Sigmoid colon (tissue), 4 donors: ENCODE results near the gene RPS6KA2.

Experiments
- EP300 ChIP-seq, 4 donors: sonication (generic); formaldehyde crosslinking; IDR thresholded peaks; one replicate each; pipeline ENCODE4 v1.6.1; 2017; ENCODE audit warnings: antibody characterized with exemption in 4 of 4
- POLR2A ChIP-seq, 2 donors: fragments of 450-650 bp; IDR thresholded peaks; one replicate each; pipeline ENCODE4 v1.6.1; 2016; ENCODE audit warnings: antibody characterized with exemption in 2 of 2, mild to moderate bottlenecking in 2 of 2, moderate library complexity in 2 of 2

DNA sequence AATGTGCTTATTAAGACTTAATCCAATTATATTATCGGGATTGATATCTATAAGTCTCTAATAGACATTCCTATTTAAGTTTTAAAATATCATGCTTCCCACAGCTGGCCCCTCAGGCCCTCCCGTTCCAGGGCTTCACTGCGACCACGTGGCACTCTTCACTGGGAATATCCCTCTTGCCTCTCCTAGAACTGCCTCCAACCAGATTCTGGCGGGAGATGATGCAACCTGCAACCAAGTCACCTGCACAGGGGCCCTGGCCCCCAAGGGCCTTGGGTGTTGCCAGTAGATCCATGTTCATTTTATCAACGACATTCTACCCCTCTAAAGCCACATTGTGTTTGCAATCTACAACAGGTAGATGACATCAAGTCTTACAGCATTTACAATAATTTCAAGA is 22.1 kb downstream of the RPS6KA2 start:
- TF ChIP-seq EP300 (IDR thresholded peaks at IDR 0.05) (no peak), POLR2A (IDR thresholded peaks at IDR 0.05) (no peak)
